HG02852 (cell line): ENCODE data around the gene ALDH1L1.
"Not testable (repeated sequence)": the region's sequence is repeated elsewhere in the genome, so short reads cannot be mapped to it uniquely, and the experiment has no call there.

Experiments
- ATAC-seq: cut with Tn5 transposase; IDR thresholded peaks from one replicate; pipeline ENCODE4 v1.9.1; 2021; ENCODE audit warnings: mild to moderate bottlenecking, moderate library complexity; ENCODE audit not compliant: unreplicated experiment

ALDH1L1 gene

DNA sequence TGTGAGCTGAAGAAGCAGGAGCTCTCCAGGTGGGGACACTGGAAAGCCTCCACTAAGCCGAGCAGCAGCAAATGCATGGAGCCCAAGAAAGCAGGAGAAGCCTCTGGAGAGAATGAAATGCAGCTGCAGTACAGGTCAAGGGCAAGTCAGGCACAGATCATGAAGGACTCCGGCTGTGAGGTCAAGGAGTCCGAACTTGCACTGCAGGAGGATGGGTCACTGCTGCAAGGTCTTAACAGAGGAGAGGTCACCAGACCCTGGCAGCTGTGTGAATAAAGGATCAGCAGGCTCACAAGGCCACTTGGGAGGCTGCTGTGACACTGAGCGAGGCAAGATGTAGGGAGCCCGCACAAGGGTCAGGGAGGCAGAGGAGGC, 71.7 kb downstream of the ALDH1L1 start:
- no peak for ATAC-seq

DNA sequence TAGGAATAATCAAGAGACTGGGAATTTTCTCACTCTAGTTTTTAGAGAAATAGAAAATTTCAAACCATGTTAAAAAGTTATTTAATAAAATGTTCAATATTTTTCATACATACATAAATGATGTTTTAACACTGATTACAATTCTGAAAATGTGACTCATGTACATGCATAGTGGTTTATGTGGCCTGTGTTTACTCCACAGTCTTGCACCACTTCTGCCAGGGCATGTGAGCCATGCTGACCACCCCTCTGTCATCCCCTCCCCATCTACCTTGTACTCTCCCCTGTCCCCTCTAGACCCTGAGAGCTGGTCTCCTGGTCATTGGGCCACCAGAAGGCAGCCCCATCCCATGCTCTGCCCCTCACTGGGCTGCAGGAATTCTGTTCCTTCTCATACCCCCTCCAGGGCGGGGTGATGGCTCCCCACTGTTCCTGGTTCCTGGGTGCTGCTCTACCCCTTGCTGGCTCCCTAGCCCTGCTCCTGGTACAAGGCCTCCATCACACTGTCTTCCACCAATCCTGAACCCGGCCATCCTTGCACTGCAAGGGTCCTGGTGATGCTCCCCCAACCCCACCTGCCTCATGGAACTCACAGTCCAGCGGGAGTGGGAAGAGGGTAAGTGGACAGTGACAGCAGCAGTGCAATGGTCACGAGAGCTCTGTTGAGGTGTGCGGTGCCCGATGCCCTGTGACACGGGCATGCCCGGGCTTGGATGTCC, 72.3 kb downstream of the ALDH1L1 start:
- ATAC-seq: no peak

DNA sequence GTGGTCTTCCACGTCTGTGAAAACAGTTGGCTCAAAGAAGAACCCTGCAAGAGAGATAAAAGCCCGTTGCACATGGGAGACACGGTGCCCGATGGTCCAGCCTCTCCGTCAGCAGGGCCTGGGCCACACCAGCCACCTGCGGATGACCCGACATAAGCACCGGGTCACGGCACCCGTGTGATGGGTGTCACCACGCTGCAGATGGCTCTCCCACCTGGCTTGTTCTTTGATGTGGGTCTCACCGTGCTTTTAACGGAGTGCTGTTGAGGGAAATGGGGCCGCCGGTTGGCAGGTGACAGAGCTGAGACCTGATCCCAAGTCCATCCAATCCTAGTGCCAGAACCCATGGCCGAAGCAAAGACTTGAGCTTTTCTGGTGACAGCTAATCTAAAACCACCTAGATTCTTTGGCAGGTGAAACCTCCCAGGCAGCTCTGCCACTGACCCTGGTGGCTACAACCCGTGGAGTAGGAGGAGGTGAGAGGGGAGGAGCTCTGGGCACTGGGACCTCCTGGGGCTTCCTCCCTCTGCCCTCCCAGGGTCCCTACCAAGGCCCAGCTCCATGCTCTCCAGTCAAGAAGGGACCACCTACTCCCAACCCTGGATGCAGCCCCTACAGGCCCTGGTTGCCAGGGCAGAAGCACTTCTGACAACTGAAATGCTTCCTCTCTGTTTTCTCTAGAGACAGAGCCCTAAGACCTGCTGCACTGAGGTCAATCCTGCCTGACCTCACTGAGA, 73.0 kb downstream of the ALDH1L1 start:
- no peak for ATAC-seq

DNA sequence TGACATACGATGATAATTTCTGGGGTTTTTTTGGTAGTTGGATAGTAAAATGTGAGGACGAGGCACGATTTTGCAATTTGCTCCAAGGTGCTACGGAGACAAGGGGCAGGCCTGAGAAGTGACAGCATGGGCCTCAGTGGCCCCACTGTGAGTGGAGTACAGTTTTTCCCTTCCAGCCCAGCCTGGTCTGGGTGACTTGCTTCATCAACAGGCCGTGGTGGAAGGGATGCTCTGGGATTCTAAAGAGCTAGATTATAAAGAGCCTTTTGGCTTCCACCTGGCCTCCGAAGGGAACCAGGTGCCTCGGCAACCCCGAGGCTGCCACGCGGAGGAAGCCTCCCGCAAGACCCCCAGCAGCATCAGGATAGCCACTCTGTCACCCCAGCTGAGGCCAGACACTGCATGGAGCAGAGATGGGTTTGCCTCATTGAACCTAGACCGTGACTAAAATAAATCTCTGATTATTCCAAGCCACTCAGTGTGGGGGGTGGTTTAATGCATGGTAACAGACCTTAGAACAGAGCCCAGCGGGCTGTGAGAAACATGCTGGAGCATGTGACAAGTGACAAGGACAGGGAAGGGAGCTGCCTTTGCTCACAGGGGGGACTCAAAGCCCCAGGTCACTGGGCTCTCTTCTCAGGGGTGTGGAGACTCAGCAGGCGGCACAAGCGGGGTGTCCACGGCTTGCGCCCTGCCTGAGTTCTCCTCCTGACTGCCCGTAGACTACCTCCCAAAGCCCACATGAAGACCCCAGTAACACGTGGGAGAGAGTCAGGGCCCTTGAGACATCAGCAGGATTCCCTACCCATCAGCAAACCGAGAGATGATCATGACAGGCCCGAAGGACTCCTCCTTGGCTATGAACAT, 73.8 kb downstream of the ALDH1L1 start:
- no peak for ATAC-seq

DNA sequence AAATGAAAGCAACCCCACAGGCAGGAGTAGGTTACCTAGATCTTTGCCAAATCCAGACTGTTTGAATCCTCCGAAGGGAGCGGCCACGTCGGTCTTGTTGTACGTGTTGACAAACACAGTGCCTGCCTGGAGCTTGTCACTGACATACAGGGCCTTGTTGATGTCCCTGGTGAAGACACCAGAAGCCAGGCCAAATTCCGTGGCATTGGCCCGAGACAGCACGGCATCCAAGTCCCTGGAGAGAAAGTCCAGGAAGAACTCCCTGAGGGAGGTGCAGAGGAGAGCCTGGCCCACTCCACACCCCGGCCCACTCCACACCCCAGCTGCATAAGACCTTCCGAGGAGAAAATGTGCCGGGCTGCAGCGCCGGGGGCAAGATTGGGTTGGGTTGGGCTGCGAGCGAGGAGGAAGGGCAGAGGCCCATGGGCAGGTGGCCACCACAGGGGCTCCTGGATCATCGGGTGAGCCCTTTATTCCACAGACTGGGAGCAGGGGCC, 74.6 kb downstream of the ALDH1L1 start:
- ATAC-seq: no peak

DNA sequence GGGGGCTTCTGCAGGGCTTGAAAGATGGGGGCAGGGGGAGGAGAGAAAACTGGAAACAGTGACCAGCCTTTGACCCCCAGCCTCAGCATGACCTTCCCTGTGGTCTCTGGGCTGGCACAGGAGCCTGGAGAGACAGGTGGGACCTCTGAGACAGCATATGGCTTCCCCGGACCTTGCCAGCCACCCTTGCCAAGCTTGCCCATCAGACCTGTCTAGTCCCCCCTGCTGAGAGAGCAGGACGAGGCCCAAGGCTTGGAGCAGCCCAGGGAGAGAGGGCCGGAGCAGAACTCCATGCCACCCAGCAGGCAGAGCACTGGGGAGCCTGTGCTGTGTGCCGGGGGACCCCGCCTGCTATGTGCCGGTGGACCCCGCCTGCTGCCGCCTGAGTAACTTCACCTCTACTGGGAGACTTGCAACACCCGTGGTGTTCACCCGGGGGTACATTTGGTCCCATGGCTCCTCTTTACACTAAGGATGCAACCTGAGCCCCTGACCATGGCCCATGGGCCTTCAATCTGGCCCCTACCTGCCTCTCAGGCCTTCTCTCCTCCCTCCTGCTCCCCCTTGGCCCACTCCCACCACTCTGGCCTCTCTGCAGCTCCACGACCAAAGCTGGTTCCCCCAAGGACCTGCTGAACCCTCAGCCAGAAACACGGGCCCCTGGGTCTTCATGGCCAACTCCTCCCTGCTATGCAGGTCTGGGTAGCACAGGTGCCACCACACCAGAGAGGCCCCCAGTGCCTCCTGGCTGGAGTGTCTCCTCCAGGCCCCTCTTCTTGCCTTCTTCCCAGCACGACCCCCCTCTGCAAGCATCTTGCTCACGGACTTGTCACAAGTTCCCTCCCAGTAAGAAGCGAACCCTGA, 75.4 kb downstream of the ALDH1L1 start:
- ATAC-seq: no peak

DNA sequence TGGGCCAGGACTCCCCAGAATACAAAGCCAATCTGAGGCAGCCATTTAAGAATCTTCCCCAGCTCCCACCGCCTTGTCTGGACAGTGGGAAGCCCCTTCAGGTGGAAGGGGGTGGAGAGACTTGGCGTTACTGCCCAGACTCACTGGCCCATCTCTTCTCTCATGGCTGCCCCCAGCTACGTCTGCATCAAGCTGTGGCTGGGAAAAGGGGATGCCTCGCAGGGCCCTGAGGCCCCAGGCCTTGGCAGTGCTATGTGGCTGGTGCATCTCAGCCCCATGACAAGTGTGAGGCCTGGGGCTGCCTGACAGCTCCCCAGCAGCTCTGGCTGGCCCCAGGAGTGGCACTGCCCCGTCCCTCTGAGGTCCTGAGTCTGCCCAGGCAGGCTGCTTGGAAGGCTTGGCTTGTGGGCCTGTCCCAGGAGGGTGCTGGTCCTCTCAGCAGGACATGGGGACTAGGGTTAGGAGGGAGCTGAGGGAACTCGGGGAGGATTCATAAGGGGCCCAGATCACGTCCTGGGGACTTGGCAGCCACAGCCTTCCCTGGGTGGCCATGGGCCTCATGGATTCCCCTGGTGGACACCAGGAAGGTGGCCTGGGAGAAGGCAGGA, 76.3 kb downstream of the ALDH1L1 start:
- no peak for ATAC-seq

DNA sequence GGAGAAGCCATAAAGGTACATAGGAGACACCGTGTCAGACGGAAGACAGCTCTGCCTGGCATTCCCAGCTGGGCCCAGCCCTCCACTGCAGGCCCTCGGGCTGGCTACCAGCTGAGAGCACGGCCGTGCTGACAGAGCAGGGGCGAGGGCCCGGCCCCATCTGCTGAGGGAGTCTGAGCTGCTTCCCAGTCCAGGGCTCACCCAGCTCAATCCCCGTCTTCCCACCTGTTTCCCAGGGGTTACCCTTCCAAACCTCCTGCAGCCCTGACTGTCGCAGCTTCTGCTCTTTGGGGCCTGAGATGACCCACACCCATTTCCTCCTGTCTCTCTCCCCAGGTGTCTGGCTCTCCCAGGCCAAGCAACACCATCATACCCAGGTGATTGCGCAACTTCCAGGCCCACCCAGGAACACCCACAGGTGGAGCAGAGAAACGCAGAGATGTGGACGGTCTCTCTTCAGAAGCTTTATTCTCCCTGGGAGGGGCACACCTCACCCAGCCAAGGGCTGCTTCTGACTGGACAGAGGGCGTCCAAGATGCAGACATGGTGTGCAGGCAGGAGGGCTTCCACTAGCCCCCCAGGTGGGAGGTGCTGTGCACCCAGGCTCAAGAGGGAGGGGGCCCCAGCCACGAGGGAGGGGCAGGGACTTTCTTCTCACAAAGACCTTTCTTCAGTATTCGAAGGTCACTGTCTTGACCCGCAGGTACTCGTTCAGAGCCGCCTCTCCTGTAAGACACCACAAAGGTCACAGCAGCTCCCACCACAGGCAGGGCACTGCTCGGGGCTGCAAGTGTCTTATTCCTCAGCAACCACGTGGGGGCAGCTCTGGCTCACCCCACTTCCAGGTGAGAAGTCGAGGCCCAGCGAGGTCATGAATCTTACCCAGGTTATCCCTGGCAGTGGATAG, 77.0 kb downstream of the ALDH1L1 start:
- ATAC-seq: no peak

DNA sequence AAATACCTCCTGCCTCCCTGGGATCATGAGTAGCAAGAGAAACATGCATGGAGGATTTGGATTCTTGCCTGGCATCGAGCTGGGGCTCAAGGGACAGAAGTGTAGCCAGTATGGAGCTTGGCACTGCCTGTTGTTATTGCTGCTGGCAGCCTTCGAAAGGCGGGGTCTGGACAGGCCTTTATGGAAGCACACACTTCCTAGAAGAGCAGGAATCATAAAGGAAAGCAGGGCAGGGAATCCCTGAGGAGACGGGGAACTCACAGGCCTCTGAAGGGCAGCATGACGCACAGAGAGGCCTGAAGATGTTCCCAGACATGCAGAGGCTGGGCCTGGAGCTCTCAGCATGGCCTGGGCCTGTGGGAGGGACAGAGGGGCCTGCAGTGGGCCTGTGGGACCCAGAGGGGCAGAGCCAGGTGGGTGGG, 77.8 kb downstream of the ALDH1L1 start:
- ATAC-seq: no peak

DNA sequence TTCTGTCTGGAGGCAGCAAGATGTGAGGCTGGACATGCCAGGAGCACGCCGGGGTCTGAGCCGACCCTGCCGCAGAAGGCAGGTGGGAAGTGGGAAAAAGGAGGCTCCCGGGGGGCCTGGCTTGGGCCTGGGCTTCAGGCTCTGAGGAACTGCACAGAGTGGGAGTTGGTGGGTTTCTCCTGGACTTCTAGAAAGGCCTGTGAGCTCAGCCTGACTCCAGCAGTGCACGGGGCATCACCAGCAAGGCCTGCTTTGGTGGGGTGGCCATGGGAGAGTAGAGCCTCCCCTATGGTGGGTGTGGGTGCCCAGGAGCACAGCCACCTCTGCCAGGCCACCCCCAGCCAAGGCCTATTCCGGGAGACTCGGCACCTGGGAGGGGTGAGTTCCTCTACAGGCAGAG, 78.4 kb downstream of the ALDH1L1 start:
- ATAC-seq: no peak

DNA sequence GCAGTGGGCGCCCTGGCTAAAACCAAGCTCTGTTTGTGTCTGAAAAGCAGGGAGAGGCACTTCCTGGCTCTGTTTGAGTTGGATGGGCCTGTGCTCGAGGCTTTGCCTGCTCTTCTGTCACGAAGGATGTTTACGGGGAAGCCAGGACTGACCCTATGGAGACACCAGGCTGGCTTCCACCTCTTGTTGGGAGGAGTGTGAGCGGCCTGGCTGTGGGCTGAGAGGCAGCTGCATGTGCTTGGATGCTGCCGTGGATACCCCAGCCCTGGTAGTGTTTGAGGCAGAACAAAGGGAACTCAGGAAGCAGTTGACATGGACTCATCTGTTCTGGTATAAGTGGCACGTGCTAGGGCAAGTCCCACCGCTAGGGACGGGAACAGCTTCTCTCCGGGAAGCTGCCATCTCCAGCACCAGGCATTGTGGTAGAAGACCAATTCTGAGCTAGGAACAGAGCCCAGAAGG, 78.8 kb downstream of the ALDH1L1 start:
- no peak for ATAC-seq

DNA sequence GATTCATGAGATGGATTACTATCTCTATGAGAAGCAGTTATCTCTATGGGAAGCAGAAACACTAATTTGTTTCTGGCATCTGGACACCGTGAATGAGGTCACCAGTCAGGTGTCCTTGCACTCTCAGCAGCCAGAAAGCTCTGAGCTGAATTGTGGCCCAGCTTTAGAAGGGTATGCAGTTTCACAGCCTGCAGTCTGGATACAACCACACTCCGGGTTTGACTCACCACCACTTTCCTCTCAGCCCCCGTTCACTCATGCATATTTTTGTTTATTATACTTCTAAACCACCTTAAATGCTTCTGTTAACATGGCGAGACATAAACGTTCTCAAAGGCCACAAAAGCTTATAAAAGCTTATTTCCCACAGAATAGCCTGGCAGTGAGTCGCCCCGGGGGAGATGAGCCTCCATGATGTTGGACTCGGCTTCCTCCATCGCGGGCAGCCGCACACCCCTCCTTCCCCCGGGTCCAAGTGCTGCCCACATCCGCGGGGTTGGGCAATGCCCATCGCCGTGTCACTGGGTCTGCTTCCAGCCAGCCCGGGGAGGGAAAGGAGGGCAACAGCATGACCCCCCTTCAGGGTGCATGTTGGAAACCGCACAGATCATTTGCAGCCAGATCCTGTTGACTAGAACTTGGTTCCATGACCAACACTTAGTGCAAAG, 79.6 kb downstream of the ALDH1L1 start:
- peak; percentile 59 for ATAC-seq

DNA sequence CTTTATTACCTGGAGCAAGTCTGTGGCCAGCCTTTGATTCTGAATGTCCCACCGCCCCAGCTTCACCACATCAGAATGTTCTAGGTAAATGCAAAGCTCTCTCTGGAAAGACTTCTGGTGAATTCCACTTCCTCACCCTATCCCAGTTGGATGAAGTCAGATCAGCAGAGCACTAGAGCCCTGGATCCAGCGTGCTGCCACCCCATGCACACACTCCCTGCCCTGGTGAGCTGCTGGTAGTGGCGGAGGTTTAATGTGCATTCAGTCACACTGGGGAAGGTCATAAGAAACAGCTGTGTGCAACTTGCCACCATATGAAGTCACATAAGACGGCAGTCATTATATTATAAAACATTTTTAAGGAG, 80.1 kb downstream of the ALDH1L1 start:
- no peak for ATAC-seq

DNA sequence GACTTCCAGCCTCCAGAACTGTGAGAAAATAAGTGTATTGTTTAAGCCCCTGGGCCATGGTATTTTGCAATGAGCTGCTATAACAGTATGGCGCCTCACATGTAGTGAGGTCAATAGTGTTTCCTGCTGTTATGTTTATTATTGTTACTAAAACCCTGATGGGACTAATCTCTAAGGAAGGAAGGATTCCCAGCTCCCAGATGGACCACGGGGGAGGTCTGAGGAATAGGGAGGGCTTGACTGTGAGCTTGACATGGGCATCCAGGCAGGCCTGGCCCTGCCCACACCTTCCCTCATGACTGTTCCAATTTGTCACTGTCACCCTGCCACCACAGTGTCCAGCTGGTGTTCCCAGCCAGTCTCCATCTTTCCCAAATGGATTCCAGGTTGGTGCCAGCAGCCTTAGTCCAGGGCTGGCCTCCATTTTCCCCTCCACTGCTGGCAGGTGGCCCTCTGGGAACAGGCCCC, 82.0 kb downstream of the ALDH1L1 start:
- no peak for ATAC-seq

DNA sequence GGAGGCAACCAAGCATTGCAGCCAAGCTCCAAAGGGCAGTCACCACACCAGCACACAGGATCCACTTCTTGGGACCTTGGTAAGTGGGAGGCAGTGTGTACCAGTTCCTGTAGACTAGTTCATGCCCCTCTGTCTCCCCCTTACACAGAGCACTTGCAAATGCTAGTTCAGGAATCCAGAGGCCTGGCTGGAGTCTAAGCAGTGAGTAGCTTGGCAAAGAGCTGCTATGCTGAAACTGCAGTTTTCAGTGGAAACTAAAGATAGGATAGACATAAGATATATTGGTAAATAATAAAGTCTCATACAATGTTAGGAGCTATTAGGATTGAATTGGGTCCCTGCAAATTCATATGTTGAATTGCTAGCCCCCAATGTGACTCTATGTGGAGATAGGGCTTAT, 82.6 kb downstream of the ALDH1L1 start:
- ATAC-seq: no peak

DNA sequence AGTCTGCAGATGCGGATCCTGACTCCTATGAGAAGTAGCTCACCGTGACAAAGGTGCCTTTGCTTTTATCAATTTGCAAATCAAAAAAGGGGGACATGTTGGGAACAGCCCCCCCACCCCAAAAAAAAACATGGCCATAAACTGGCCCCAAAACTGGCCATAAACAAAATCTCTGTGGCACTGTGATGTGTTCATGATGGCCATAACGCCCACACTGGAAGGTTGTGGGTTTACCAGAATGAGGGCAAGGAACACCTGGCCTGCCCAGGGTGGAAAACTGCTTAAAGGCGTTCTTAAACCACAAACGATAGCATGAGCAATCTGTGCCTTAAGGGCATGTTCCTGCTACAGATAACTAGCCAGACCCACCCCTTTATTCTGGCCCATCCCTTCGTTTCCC, 84.1 kb downstream of the ALDH1L1 start:
- ATAC-seq: not testable (repeated sequence)

DNA sequence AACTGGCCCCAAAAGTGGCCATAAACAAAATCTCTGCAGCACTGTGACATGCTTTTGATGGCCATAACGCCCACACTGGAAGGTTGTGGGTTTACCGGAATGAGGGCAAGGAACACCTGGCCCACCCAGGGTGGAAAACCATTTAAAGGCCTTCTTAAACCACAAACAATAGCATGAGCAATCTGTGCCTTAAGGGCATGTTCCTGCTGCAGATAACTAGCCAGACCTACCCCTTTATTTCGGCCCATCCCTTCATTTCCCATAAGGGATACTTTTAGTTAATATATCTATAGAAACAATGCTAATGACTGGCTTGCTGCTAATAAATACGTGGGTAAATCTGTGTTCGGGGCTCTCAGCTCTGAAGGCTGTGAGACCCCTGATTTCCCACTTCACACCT, 88.3 kb downstream of the ALDH1L1 start:
- not testable (repeated sequence) for ATAC-seq

DNA sequence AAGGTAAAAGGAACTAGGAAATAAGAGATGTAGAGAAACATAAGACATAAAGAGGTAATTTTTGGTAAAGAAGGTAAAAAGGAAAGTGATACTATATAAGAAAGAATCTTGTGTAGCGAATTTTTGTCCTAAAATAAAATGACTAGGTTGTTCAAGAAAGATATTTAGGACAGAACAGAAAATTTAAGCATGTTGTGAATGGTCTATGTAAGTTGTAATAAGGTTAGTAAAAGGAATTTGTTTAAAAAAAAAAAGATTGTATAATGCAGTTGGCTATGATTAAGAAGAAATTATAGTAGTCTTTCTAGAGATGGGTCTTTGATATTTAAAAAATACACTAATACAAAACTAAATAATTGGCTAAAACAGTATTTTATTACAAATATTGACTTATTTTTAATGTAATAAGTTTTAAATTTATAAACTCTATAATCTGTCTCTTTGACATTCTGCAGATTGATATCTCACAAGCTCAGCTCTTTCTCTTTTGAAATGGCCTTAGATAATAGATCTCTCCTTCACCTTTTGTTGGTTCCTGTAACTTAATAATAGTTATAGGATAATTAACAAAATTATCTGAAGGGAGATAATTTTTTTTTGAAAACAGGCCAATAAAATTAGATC, 92.7 kb downstream of the ALDH1L1 start:
- ATAC-seq: no peak
